ENCODE measurements around the gene ZNF800.
"Not testable (repeated sequence)": the region's sequence is repeated elsewhere in the genome, so short reads cannot be mapped to it uniquely, and the experiment has no call there.

ZNF800 gene

GRCh38 chr7:127392566-127393367 is at the start of gene ZNF800:
ZNF800 (minus strand) TSS chr7:127392708; CDS start chr7:127391557, 1,151 bp downstream.
- peak; percentile 76 to 80 for DNase-seq (ENCODE audit: low read depth in 2 of 2)

DNA sequence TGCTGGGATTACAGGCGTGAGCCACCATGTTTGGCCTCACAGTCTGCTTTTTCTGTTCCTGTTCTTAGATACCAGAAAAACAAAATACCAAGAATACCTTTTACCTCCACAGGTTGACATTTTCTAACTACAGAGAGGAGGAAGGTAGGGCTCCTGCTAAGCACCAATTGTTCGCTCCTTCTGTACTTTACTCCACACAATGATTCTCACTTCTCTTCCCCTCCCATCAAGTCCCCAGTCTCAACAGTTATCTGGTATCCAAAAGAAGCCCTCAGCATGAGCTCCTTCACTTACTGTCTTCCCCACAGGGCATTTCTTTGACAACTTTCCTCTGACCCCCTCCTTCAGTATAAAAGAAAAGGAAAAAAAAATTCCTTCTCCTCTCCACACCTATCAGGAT is 47.7 kb upstream of the ZNF800 start:
- DNase-seq (ENCODE audit: low read depth in 2 of 2) = no peak

- DNase-seq (ENCODE audit: low read depth in 2 of 2) = no peak
Measured at GRCh38 chr7:127438836-127439235, 46.3 kb upstream of the ZNF800 start.

DNA sequence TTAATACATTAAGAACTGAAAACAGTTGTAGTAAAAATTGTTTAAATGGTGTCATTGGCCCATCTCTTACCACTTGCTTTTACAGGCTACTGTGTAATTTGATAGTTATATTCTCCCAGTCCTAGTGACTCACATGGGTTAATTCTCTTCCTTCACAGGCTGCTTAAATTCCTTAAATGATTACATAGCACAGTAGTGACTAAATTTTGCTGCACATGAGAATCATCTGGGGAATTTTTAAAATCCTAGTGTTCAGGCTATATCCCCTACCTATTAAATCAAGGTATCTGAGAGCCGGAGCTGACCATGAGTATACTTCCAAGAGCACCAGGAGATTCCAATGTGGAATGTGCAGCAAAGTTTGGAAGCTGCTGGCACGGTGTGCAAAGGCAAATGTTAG is 45.3 kb upstream of the ZNF800 start:
- DNase-seq (ENCODE audit: low read depth in 2 of 2) = no peak

DNA sequence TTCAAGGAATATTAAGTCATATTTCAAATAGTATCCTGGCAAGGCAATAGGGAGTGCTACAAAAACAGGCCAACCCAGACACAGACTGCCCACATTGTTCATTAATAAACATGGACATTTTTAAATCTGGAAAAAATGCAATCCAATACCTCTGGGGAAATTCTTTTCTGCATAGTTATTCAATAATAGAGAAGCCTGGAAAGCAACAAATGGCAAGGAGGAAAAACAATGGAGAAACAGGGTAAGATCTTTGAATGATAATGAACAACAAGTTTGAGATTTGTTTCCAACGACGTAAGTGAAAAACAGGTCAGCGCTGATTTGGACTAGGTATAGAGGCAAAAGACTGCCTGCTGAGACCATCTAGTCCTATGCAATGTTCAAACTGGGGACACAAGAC is 44.7 kb upstream of the ZNF800 start:
- no peak for DNase-seq (ENCODE audit: low read depth in 2 of 2)

- not testable (repeated sequence) for DNase-seq (ENCODE audit: low read depth in 2 of 2)
Measured at GRCh38 chr7:127429281-127429680, 36.8 kb upstream of the ZNF800 start.

DNA sequence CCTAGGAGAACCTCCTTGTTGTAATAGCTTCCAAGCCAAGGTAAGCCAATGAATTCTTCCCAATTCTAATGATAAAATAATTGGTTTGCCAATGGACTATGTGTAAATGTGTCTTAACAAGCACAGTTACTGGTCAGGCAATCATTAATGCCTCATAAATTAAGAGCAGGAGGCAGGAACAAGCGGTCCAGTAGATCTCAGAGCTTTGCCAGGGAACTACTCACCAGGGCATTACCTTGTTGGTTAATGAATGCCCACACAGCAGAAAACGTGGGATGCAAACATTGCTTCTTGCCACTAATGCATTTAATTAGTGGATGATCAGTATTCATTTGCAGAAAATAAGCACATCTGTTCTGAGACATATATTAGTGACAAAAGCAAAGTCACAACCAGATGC is 26.7 kb upstream of the ZNF800 start:
- no peak for DNase-seq (ENCODE audit: low read depth in 2 of 2)

DNA sequence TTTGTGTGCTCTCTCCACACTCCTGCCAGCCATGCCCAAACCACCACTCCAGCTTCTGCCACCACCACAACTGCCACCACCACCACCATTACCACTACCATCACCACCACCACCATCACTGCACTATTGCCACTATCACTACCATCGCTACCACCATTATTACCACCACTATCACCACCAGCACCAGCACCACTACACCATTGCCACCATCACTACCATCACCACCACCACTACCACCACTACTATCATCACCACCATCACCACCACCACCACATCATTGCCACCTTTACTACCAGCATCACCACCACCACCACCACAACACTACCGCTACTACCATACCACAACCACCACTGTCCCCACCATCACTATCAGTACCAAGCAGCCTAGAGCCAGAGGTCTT is 26.0 kb upstream of the ZNF800 start:
- no peak for DNase-seq (ENCODE audit: low read depth in 2 of 2)

GRCh38 chr7:127417346-127417745 is 24.8 kb upstream of the ZNF800 start:
- no peak for DNase-seq (ENCODE audit: low read depth in 2 of 2)

DNA sequence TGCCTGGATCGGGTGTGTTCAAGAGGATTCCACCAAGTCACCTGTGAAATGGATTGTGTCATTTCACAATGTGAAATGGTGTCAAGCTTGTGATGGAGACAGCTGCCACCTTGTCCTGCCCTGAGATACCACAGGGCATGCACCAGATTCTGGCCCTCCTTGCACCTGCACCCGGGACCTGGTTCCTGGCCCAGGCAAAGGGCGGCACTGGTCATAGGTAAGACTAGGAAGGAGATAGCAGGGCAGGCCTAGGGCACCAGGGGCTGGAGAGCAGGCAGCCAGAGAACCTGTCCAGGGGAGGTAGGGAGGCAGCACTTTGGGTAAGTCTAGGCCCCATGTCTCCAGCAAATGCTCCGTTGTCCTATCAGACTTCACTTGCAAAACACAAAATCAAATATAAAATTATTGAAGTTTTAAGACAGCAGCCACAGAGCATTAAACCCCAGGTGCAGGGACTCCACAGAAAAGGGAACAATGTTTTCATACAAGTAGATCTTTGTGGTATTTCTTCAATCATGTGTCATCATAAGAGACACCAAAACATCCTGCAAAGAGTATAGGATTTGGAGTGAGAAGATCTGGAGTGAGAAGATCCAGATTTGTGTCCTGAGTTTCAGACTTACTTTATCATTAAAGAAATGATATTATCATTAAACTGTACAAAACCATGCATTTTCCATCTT is 22.7 kb upstream of the ZNF800 start:
- no peak for DNase-seq (ENCODE audit: low read depth in 2 of 2)

GRCh38 chr7:127413962-127414361 is 21.5 kb upstream of the ZNF800 start:
- no peak for DNase-seq (ENCODE audit: low read depth in 2 of 2)

DNA sequence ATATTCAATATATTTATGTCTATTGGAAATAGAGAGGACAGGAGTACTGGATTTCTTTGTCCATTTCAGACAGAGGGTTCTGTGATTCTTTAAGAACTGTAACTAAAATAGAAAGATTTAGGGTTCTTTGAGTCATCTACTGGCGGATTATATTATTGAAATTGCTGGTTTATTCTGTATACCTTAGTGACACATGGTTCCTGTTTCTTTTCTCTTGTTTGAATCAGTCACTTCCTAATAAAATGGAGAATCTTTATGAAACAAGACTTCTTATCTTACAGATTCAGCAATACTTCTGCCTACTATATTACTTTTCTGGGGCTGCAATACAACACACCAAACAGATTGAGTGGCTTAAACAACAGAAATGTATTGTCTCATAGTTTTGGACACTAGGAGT is 20.8 kb upstream of the ZNF800 start:
- no peak for DNase-seq (ENCODE audit: low read depth in 2 of 2)

- no peak for DNase-seq (ENCODE audit: low read depth in 2 of 2)
Measured at GRCh38 chr7:127411176-127411575, 18.7 kb upstream of the ZNF800 start.

DNA sequence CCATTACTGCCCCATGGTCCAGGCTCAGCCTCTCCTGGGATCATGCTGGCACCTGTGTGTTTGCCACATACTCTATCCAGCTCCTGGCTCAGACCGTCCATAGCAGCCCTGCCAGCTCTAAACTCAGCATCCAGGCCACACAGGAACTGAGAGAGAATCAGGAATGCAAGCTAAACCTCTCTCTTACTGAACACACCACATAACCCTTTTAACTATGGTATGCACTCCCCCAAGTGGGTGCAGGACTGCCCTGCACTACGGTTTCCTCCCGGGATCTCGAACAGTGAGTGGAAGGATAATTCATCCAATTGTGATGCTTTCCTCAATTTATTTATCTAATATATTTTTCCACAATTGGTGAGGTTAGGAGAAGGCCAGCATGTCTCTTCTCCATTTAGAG is 17.1 kb upstream of the ZNF800 start:
- no peak for DNase-seq (ENCODE audit: low read depth in 2 of 2)

DNA sequence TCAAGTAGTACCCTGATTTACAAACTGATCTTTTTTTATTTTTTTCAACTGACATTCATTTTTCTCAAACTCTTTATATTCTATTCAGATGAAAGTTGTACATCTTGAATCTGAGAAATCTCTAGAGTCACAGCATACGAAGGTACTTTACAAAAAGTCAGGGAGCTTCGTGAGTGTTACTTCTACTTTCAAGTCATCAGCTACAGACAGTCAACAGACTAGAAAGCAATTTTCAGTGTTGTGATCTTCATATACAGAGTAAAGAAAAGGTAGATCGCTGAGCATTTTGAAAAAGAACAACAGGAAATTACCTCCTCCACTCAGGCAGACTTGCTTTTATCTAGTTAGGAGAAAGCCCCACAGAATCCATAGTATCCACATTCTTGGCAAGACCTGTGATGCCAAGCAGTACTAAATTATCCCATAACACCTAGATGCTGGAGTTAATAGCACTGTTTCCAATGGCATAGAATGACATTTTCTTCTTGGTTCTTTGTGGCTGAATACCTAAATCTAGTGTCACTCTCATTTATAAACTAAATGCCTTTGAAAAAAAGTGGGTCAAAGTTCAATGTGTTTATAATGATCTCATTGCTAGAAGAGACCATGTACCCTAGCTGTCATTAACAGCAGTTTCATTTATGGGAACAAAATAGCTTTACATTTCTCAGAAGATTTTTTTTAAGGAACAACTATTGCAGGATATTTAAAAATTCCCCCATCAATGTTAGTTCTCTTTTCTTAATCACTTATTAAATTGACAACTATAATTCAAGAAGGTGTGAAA is 12.0 kb upstream of the ZNF800 start:
- DNase-seq (ENCODE audit: low read depth in 2 of 2) = no peak

GRCh38 chr7:127396184-127396583 is 3.7 kb upstream of the ZNF800 start:
- DNase-seq (ENCODE audit: low read depth in 2 of 2) = no peak

- DNase-seq (ENCODE audit: low read depth in 2 of 2) = not testable (repeated sequence)
Measured at GRCh38 chr7:127395104-127395503, 2.6 kb upstream of the ZNF800 start.

- no peak for DNase-seq (ENCODE audit: low read depth in 2 of 2)
Measured at GRCh38 chr7:127393368-127394058, 1.0 kb upstream of the ZNF800 start.

DNA sequence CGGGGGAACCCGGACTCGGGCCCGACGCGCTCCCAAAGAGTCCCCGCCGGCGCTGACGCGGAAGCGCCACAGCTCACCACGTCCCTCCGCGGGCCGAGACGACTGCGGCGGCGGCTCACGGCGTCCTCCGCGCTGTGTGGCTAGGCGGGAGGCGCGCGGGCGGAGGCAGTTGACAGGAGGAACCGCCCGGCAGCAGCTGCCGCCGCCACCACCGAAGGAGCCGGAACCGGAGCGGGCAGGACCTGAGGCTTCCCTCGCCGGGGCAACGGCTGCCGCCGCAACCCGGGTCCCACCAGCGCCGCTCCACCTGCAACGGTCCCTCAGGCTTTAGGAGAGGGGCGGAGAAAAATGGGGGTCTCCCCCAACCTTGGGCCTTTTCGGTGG is 334 bp downstream of the ZNF800 start:
- DNase-seq (ENCODE audit: low read depth in 2 of 2) = peak; percentile 30 to 50

GRCh38 chr7:127391591-127392181 is 822 bp downstream of the ZNF800 start:
- DNase-seq (ENCODE audit: low read depth in 2 of 2) = peak in 1 of 2 donors; percentile 14

- DNase-seq (ENCODE audit: low read depth in 2 of 2) = no peak
Measured at GRCh38 chr7:127390817-127391590, 1.5 kb downstream of the ZNF800 start.
